Measurements from ENCODE around the gene ARHGEF28.

The ARHGEF28 gene

GRCh38 chr5:73605223-73606087 lies 20.5 kb upstream of the ARHGEF28 start:
- H3K4me3 ChIP-seq (ENCODE audit: low read depth, low read length): no peak overlapping the region
- TF ChIP-seq, protein P1, sequence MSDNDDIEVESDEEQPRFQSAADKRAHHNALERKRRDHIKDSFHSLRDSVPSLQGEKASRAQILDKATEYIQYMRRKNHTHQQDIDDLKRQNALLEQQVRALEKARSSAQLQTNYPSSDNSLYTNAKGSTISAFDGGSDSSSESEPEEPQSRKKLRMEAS (IDR thresholded peaks at IDR 0.05; ENCODE audit: low read depth, low read length): no peak
- TF ChIP-seq, protein P2, sequence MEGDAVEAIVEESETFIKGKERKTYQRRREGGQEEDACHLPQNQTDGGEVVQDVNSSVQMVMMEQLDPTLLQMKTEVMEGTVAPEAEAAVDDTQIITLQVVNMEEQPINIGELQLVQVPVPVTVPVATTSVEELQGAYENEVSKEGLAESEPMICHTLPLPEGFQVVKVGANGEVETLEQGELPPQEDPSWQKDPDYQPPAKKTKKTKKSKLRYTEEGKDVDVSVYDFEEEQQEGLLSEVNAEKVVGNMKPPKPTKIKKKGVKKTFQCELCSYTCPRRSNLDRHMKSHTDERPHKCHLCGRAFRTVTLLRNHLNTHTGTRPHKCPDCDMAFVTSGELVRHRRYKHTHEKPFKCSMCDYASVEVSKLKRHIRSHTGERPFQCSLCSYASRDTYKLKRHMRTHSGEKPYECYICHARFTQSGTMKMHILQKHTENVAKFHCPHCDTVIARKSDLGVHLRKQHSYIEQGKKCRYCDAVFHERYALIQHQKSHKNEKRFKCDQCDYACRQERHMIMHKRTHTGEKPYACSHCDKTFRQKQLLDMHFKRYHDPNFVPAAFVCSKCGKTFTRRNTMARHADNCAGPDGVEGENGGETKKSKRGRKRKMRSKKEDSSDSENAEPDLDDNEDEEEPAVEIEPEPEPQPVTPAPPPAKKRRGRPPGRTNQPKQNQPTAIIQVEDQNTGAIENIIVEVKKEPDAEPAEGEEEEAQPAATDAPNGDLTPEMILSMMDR (IDR thresholded peaks at IDR 0.05; ENCODE audit: low read depth, low read length): no peak
- TF ChIP-seq POLR2A (IDR thresholded peaks at IDR 0.05; ENCODE audit: extremely low read depth, insufficient read length): no peak
- no peak for TF ChIP-seq MYC (IDR thresholded peaks at IDR 0.05; ENCODE audit: low read depth, low read length)
- no peak for DNase-seq (ENCODE audit: low read depth)

DNA sequence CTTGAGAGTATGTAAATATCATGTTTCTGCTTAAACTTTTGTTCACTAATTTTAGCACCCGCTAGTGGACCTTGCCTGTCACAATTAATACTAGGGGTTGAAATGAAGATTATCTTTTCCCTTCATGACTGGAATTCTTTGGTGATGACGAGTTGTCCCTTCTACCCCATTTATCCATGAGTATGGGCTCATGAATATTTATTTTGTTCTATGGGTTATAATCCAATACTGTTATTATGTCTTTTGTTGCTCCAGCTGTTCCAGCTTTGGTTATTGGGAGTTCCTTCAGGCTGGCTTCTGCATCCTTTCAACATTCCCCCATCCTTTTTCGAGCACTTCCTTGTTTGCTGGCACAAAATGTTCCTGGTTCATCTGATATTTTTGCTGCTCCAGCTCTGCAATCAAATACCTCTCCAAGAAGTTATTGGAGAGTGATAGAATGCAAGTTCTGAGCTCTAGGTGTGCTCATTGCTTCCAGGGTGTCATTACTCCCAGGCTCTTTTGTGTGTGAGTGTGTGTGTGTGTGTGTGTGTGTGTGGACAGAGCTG lies 19.7 kb upstream of the ARHGEF28 start:
- no peak for DNase-seq (ENCODE audit: low read depth)
- TF ChIP-seq POLR2A (IDR thresholded peaks at IDR 0.05; ENCODE audit: extremely low read depth, insufficient read length) (no peak), MYC (IDR thresholded peaks at IDR 0.05; ENCODE audit: low read depth, low read length) (no peak)
- TF ChIP-seq, protein P2 (IDR thresholded peaks at IDR 0.05; ENCODE audit: low read depth, low read length): no peak
- TF ChIP-seq, protein P1 (IDR thresholded peaks at IDR 0.05; ENCODE audit: low read depth, low read length): no peak
- no peak overlapping the region for H3K4me3 ChIP-seq (ENCODE audit: low read depth, low read length)

GRCh38 chr5:73607228-73607627 lies 18.8 kb upstream of the ARHGEF28 start:
- no peak overlapping the region for H3K4me3 ChIP-seq (ENCODE audit: low read depth, low read length)
- TF ChIP-seq, protein P2 (IDR thresholded peaks at IDR 0.05; ENCODE audit: low read depth, low read length): no peak
- TF ChIP-seq, protein P1 (IDR thresholded peaks at IDR 0.05; ENCODE audit: low read depth, low read length): no peak
- TF ChIP-seq MYC (IDR thresholded peaks at IDR 0.05; ENCODE audit: low read depth, low read length): no peak
- no peak for TF ChIP-seq POLR2A (IDR thresholded peaks at IDR 0.05; ENCODE audit: extremely low read depth, insufficient read length)
- DNase-seq (ENCODE audit: low read depth): no peak

- H3K4me3 ChIP-seq (ENCODE audit: low read depth, low read length): no peak overlapping the region
- TF ChIP-seq, protein P2 (IDR thresholded peaks at IDR 0.05; ENCODE audit: low read depth, low read length): no peak
- TF ChIP-seq MYC (IDR thresholded peaks at IDR 0.05; ENCODE audit: low read depth, low read length) (no peak), POLR2A (IDR thresholded peaks at IDR 0.05; ENCODE audit: extremely low read depth, insufficient read length) (no peak)
- TF ChIP-seq, protein P1 (IDR thresholded peaks at IDR 0.05; ENCODE audit: low read depth, low read length): no peak
- DNase-seq (ENCODE audit: low read depth): no peak
These were observed 13.2 kb upstream of the ARHGEF28 start for GRCh38 chr5:73612799-73613198.

DNA sequence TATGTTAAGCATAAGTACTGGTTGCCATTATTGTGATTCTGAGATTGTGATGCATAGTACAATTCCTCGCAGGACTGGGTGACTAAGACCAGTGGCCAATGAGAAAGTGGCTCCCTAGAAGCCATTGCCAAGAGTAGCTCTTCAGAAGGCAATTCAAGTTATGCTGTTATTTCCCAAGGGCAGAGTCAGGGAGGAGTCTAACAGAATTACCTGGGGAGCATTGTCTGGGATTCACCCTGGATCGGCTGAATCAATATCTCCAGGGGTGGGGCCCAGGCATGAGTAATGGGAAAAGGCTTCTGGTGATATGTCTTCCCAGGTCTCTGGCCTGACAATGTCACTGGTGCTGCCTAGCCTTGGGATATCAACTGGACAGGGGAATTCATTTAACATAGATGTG lies 10.9 kb upstream of the ARHGEF28 start:
- H3K4me3 ChIP-seq (ENCODE audit: low read depth, low read length): no peak overlapping the region
- no peak for TF ChIP-seq MYC (IDR thresholded peaks at IDR 0.05; ENCODE audit: low read depth, low read length)
- TF ChIP-seq POLR2A (IDR thresholded peaks at IDR 0.05; ENCODE audit: extremely low read depth, insufficient read length): no peak
- TF ChIP-seq, protein P1 (IDR thresholded peaks at IDR 0.05; ENCODE audit: low read depth, low read length): no peak
- TF ChIP-seq, protein P2 (IDR thresholded peaks at IDR 0.05; ENCODE audit: low read depth, low read length): no peak
- no peak for DNase-seq (ENCODE audit: low read depth)

Measured in NB4 (cell line).